ENCODE data around the gene MED25.

DNA sequence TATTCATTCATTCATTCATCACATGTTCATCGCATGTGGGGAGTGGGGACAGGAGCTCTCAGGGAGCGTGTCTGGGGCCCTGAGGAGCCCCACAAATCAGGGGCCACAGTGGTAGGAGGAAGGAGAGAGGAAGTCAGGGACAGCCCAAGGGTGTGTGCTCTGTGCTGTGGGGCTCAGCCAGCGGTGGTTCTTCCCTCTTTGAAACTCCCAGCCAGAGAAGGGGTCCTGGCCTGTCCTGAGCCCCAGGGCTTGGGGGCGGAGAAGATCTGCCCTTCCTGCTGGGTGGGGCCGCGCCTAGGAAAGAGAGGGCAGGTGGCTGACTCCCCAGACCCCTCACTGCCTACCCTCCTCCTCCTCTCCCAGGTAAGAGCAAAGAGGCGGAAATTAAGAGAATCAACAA lies 36.7 kb upstream of the MED25 start:
- TF ChIP-seq, protein P1, sequence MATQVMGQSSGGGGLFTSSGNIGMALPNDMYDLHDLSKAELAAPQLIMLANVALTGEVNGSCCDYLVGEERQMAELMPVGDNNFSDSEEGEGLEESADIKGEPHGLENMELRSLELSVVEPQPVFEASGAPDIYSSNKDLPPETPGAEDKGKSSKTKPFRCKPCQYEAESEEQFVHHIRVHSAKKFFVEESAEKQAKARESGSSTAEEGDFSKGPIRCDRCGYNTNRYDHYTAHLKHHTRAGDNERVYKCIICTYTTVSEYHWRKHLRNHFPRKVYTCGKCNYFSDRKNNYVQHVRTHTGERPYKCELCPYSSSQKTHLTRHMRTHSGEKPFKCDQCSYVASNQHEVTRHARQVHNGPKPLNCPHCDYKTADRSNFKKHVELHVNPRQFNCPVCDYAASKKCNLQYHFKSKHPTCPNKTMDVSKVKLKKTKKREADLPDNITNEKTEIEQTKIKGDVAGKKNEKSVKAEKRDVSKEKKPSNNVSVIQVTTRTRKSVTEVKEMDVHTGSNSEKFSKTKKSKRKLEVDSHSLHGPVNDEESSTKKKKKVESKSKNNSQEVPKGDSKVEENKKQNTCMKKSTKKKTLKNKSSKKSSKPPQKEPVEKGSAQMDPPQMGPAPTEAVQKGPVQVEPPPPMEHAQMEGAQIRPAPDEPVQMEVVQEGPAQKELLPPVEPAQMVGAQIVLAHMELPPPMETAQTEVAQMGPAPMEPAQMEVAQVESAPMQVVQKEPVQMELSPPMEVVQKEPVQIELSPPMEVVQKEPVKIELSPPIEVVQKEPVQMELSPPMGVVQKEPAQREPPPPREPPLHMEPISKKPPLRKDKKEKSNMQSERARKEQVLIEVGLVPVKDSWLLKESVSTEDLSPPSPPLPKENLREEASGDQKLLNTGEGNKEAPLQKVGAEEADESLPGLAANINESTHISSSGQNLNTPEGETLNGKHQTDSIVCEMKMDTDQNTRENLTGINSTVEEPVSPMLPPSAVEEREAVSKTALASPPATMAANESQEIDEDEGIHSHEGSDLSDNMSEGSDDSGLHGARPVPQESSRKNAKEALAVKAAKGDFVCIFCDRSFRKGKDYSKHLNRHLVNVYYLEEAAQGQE (IDR thresholded peaks at IDR 0.05): no peak
- TF ChIP-seq CTCF (IDR thresholded peaks at IDR 0.05) (no peak), CBX2 (IDR thresholded peaks at IDR 0.05; ENCODE audit: borderline replicate concordance, low read depth) (no peak), PHF8 (IDR thresholded peaks at IDR 0.05; ENCODE audit: borderline replicate concordance, low read depth) (no peak), MAZ (IDR thresholded peaks at IDR 0.05; ENCODE audit: borderline replicate concordance, low read depth, low read length) (no peak), BHLHE40 (IDR thresholded peaks at IDR 0.05; ENCODE audit: low read depth, low read length) (no peak), POLR2A (IDR thresholded peaks at IDR 0.05; ENCODE audit: low read length) (no peak), MYC (IDR thresholded peaks at IDR 0.05; ENCODE audit: borderline replicate concordance, low read length) (no peak), HEYL (CRISPR knock-in tag; IDR thresholded peaks at IDR 0.05) (no peak), RAD21 (conservative IDR thresholded peaks at IDR 0.05 in 1 of 2, IDR thresholded peaks at IDR 0.05 in 1 of 2) (no peak), CHD2 (IDR thresholded peaks at IDR 0.05; ENCODE audit: low read length, partially characterized antibody) (no peak), PBX3 (IDR thresholded peaks at IDR 0.05) (no peak)
- TF ChIP-seq, protein P2, sequence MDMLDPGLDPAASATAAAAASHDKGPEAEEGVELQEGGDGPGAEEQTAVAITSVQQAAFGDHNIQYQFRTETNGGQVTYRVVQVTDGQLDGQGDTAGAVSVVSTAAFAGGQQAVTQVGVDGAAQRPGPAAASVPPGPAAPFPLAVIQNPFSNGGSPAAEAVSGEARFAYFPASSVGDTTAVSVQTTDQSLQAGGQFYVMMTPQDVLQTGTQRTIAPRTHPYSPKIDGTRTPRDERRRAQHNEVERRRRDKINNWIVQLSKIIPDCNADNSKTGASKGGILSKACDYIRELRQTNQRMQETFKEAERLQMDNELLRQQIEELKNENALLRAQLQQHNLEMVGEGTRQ (IDR thresholded peaks at IDR 0.05): no peak

Measured in A549 (cell line).